ENCODE measurements around the gene MAGEB17. TPM values are rescaled to one million over a fixed set of nuclear protein-coding genes. Genes with fewer than 3 reads are reported as not detected.

The MAGEB17 gene
- 0.22 TPM for polyA plus RNA-seq (2013, experiment 1 of 2)
- polyA plus RNA-seq (2013, experiment 2 of 2), result 0.20 TPM

- H3K36me3 ChIP-seq (ENCODE audit: control insufficient read depth, insufficient read depth, low read length), result peaks cover 19% of the 10 kb centered on the region
- 86 to 92% methylated on average over 1 to 2 of the region's 5 CpGs for WGBS, 2 experiments (ENCODE audit: insufficient coverage in 2 of 2)
Measured at GRCh38 chrX:16167181-16167580, at the start of gene MAGEB17. TSS of gene MAGEB17 (plus strand) at chrX:16167481. CDS start at chrX:16170383, 2,902 bp downstream.

DNA sequence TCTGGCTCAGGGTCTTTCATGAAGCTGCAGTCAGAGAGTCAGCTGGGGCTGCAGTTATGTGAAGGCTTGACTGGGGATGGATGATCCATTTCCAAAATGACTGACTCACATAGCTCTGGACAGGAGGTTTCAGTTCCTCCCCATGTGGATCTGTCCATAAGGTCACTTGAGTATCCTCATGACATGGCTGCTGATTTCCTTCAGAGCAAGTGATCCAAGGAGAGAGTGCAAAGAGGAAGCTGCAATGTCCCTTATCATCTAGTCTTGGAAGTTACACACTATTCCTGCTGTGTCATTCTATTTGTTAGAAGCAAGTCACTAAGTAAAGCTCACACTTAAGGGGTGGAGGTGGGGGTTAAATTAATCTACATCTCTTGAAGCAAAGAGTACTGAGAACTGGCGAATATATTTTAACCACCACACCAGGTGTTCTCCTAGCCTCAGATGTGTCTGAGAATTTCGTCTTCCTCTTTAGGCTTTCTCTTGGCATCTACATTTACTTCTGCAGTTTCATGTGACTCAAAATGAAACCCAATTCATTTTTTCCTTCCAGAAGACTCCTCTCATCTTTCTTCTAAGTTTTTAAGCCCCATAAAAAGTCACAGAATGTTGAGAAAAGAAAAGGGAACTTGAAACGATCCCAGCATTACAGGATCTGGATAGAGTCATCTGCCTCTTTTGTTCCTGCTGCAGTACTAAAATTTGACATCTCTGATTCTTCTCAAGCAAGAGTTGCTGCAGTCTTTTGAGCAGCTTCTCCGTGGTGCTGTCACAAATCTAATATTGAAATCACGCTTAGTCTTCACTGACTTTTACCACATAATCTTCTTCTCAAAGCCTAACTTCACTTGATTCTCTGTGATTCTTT lies 47.7 kb upstream of the MAGEB17 start:
- Histone ChIP-seq H3K27ac (ENCODE audit: low read depth, low read length, severe bottlenecking) (no peak overlapping the region), H3K36me3 (ENCODE audit: control insufficient read depth, insufficient read depth, low read length) (no peaks in the 10 kb centered on the region), H3K4me1 (ENCODE audit: control insufficient read depth, insufficient read depth, low read length, poor library complexity, severe bottlenecking) (no peaks in the 10 kb centered on the region), H3K4me3 (ENCODE audit: extremely low read depth, insufficient read depth, low read length, poor library complexity, severe bottlenecking) (no peak overlapping the region), H3K9me3 (ENCODE audit: control insufficient read depth, low read length) (peaks cover 6% of the 10 kb centered on the region)
- 92% methylated on average over 2 of the region's 5 CpGs for WGBS, 2 experiments (ENCODE audit: insufficient coverage in 2 of 2)

More at GRCh38 chrX:16167181-16167580, at the start of gene MAGEB17:
- H3K27ac ChIP-seq (ENCODE audit: low read depth, low read length, severe bottlenecking), result no peak within 1 kb of the TSS
- H3K4me3 ChIP-seq (ENCODE audit: extremely low read depth, insufficient read depth, low read length, poor library complexity, severe bottlenecking), result no peak within 1 kb of the TSS
- H3K9me3 ChIP-seq (ENCODE audit: control insufficient read depth, low read length), result no peaks in the 10 kb centered on the region
- H3K4me1 ChIP-seq (ENCODE audit: control insufficient read depth, insufficient read depth, low read length, poor library complexity, severe bottlenecking), result peaks cover 4% of the 10 kb centered on the region

DNA sequence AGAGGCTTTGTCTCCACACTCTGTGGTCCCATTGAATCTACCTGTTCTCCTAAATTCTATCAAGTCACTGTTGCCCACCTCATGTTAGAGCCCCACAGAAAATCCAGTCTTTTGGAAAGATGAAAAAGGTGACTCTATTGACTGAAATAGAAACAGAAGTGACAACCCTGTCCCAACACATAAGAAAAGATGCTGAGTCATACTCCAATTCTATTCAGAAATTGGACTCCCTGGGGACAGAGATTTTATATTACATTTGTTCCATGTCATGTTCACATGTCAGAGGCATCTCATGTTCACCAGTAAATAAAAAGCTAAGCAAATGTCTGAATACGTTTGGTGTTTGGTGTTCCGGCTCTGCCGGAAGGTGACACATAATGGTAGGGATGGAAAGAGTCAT lies 46.9 kb upstream of the MAGEB17 start:
- Histone ChIP-seq H3K9me3 (ENCODE audit: control insufficient read depth, low read length) (peaks cover 6% of the 10 kb centered on the region), H3K36me3 (ENCODE audit: control insufficient read depth, insufficient read depth, low read length) (no peaks in the 10 kb centered on the region), H3K4me3 (ENCODE audit: extremely low read depth, insufficient read depth, low read length, poor library complexity, severe bottlenecking) (no peak overlapping the region), H3K4me1 (ENCODE audit: control insufficient read depth, insufficient read depth, low read length, poor library complexity, severe bottlenecking) (no peaks in the 10 kb centered on the region), H3K27ac (ENCODE audit: low read depth, low read length, severe bottlenecking) (no peak overlapping the region)
- WGBS, 2 experiments (ENCODE audit: insufficient coverage in 2 of 2), result 100% methylated on average over 1 of the region's 3 CpGs; no CpG with 5 or more reads in 1 of the 2 experiments

DNA sequence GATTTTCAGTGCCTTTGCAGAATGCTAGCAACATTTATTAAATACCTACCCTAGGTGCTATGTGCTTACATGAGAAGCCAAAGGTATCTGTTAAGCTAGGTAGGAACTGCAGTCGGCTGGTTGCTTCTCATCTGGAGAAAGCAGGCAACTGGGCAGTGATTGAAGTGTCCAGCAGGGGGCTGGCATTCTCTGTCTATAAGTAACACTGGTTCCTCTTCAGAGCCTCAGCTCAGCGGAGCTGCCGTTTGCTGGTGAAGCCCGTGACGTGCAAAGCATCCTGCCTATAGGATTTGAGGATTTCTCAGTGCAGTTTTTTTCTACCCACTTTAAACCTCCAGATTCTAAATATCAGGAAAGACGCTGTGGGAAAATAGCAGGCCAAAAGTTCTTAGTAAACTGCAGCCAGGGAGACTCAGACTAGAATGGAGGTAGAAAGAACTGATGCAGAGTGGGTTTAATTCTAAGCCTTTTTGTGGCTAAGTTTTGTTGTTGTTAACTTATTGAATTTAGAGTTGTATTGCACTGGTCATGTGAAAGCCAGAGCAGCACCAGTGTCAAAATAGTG lies 44.0 kb upstream of the MAGEB17 start, which contains the start of gene GRPR:
Gene GRPR (plus strand): TSS at position 344 of the 565 bp plus-strand sequence. CDS start 389 bp downstream, outside the sequence.
- H3K4me1 ChIP-seq (ENCODE audit: control insufficient read depth, insufficient read depth, low read length, poor library complexity, severe bottlenecking), result no peaks in the 10 kb centered on the region
- H3K9me3 ChIP-seq (ENCODE audit: control insufficient read depth, low read length), result no peaks in the 10 kb centered on the region
- no peak within 1 kb of the TSS for H3K4me3 ChIP-seq (ENCODE audit: extremely low read depth, insufficient read depth, low read length, poor library complexity, severe bottlenecking)
- WGBS, 2 experiments (ENCODE audit: insufficient coverage in 2 of 2), result 14 to 20% methylated on average over 1 of the region's 6 CpGs
- no peaks in the 10 kb centered on the region for H3K36me3 ChIP-seq (ENCODE audit: control insufficient read depth, insufficient read depth, low read length)
- H3K27ac ChIP-seq (ENCODE audit: low read depth, low read length, severe bottlenecking), result no peak within 1 kb of the TSS

GRCh38 chrX:16124201-16124600 lies 43.1 kb upstream of the MAGEB17 start:
- H3K36me3 ChIP-seq (ENCODE audit: control insufficient read depth, insufficient read depth, low read length), result no peaks in the 10 kb centered on the region
- WGBS, 2 experiments (ENCODE audit: insufficient coverage in 2 of 2), result 77 to 100% methylated on average over 1 to 5 of the region's 7 CpGs
- no peaks in the 10 kb centered on the region for H3K4me1 ChIP-seq (ENCODE audit: control insufficient read depth, insufficient read depth, low read length, poor library complexity, severe bottlenecking)
- no peaks in the 10 kb centered on the region for H3K9me3 ChIP-seq (ENCODE audit: control insufficient read depth, low read length)
- no peak overlapping the region for H3K4me3 ChIP-seq (ENCODE audit: extremely low read depth, insufficient read depth, low read length, poor library complexity, severe bottlenecking)
- no peak overlapping the region for H3K27ac ChIP-seq (ENCODE audit: low read depth, low read length, severe bottlenecking)

- H3K36me3 ChIP-seq (ENCODE audit: control insufficient read depth, insufficient read depth, low read length), result no peaks in the 10 kb centered on the region
- no peaks in the 10 kb centered on the region for H3K9me3 ChIP-seq (ENCODE audit: control insufficient read depth, low read length)
- peak overlapping the region; percentile 8 for H3K4me3 ChIP-seq (ENCODE audit: extremely low read depth, insufficient read depth, low read length, poor library complexity, severe bottlenecking)
- no peak overlapping the region for H3K27ac ChIP-seq (ENCODE audit: low read depth, low read length, severe bottlenecking)
- WGBS, 2 experiments (ENCODE audit: insufficient coverage in 2 of 2), result 76% methylated on average over 2 of the region's 5 CpGs; no CpG with 5 or more reads in 1 of the 2 experiments
- H3K4me1 ChIP-seq (ENCODE audit: control insufficient read depth, insufficient read depth, low read length, poor library complexity, severe bottlenecking), result no peaks in the 10 kb centered on the region
Measured at GRCh38 chrX:16125520-16126149, 41.6 kb upstream of the MAGEB17 start.

DNA sequence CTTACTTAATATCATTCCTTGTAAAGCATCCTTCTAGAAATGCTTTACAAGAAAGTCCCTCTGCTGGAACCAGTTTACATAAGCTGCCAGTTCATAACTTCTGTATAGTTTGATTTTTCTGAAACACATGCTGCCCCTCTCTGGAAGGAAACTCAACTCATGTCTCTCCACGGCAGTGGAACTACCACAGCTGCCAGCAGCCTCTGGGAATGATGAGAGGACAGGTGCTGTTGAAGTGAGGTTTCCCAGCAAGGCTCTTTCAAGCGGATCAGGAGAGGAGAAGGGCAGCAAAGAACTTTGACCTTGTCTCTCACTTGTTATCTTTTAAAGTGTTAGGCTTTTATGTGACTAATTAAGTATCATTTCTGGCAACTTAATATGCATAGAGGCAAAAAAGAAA lies 36.6 kb upstream of the MAGEB17 start:
- H3K9me3 ChIP-seq (ENCODE audit: control insufficient read depth, low read length), result no peaks in the 10 kb centered on the region
- WGBS, 2 experiments (ENCODE audit: insufficient coverage in 2 of 2), result no CpG with 5 or more reads among the region's 2 CpGs

DNA sequence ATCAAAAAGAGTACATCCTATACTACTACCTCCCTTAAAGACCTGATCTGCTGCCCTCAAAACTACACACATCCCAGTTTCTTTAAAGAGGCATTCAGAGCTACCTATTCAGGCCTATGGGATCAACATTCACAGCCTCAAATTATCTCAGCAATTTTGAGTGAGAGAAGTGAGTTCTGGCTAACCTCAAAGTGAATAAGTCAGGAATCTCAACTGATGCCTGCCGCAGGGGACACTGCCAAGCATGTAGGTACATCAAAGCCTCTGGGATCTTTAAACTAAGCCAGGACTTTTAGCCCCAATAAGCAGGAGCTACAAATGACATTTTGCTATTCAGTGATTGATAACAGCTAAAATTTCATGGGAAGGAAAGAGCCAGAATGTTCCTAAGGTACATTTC lies 32.3 kb upstream of the MAGEB17 start:
- no peaks in the 10 kb centered on the region for H3K36me3 ChIP-seq (ENCODE audit: control insufficient read depth, insufficient read depth, low read length)
- H3K27ac ChIP-seq (ENCODE audit: low read depth, low read length, severe bottlenecking), result peak overlapping the region; percentile 49
- no peaks in the 10 kb centered on the region for H3K9me3 ChIP-seq (ENCODE audit: control insufficient read depth, low read length)
- no CpG with 5 or more reads among the region's 1 CpG for whole genome bisulfite sequencing, 2 experiments (ENCODE audit: insufficient coverage in 2 of 2)
- H3K4me1 ChIP-seq (ENCODE audit: control insufficient read depth, insufficient read depth, low read length, poor library complexity, severe bottlenecking), result no peaks in the 10 kb centered on the region
- H3K4me3 ChIP-seq (ENCODE audit: extremely low read depth, insufficient read depth, low read length, poor library complexity, severe bottlenecking), result no peak overlapping the region

More for the DNA sequence above, 36.6 kb upstream of the MAGEB17 start:
- Histone ChIP-seq H3K4me3 (ENCODE audit: extremely low read depth, insufficient read depth, low read length, poor library complexity, severe bottlenecking) (no peak overlapping the region), H3K27ac (ENCODE audit: low read depth, low read length, severe bottlenecking) (no peak overlapping the region), H3K36me3 (ENCODE audit: control insufficient read depth, insufficient read depth, low read length) (no peaks in the 10 kb centered on the region), H3K4me1 (ENCODE audit: control insufficient read depth, insufficient read depth, low read length, poor library complexity, severe bottlenecking) (no peaks in the 10 kb centered on the region)

DNA sequence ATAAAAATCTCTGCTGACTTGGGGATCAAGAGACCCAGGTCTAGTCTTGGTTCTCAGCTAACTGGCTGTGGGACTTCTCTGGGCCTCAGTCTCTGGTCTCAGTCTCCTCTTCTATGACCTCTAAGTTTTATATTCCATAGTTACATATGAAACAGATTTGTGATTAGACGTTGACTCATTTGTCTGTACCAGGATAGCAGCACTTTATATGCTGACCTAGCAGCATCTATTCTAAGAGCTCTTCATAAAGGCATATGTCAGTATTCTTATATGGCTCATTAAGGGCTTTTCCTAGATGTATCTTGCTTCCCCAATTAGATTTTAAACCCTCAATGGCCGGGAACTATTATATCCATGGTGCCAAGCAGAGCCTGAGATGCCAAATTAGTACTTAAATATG lies 31.2 kb upstream of the MAGEB17 start:
- Histone ChIP-seq H3K9me3 (ENCODE audit: control insufficient read depth, low read length) (no peaks in the 10 kb centered on the region), H3K36me3 (ENCODE audit: control insufficient read depth, insufficient read depth, low read length) (no peaks in the 10 kb centered on the region), H3K4me1 (ENCODE audit: control insufficient read depth, insufficient read depth, low read length, poor library complexity, severe bottlenecking) (no peaks in the 10 kb centered on the region), H3K27ac (ENCODE audit: low read depth, low read length, severe bottlenecking) (no peak overlapping the region), H3K4me3 (ENCODE audit: extremely low read depth, insufficient read depth, low read length, poor library complexity, severe bottlenecking) (no peak overlapping the region)
- WGBS, 2 experiments (ENCODE audit: insufficient coverage in 2 of 2), result no CpG with 5 or more reads among the region's 2 CpGs

DNA sequence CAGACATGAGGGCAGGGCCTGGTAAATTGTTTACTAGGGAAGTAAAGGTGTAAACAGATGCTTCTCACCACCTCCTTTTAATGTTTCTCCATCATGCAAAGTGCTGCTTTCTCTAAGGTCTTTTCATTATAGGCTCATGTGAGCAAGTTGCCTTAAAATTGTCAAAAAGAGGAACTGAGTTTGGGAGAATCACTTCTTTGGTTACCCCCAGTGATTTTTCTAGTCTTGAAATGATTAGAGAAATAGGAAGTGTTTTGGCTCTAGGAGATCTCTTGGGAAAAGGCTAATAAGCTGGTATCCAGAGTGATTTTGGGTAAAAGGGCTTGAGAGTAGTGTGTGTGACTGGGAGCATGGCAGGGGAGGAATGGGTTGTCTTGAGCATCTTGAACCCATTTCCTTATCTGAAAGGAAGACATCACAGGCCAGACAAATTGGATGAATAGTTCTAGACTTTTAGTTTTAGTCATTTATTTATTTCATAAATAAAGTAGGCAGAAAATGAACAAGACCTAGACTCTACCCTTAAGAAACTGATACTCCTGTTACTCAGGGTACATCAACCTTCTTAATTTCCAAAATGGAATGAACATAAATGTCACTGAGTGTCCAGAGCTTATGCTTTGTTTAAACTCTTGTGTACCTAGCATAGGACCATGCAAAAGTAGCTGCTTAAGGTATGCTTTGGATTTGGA lies 29.7 kb upstream of the MAGEB17 start:
- no peak overlapping the region for H3K4me3 ChIP-seq (ENCODE audit: extremely low read depth, insufficient read depth, low read length, poor library complexity, severe bottlenecking)
- no peak overlapping the region for H3K27ac ChIP-seq (ENCODE audit: low read depth, low read length, severe bottlenecking)
- no peaks in the 10 kb centered on the region for H3K36me3 ChIP-seq (ENCODE audit: control insufficient read depth, insufficient read depth, low read length)
- no peaks in the 10 kb centered on the region for H3K9me3 ChIP-seq (ENCODE audit: control insufficient read depth, low read length)
- H3K4me1 ChIP-seq (ENCODE audit: control insufficient read depth, insufficient read depth, low read length, poor library complexity, severe bottlenecking), result no peaks in the 10 kb centered on the region

Data from mesodermal cell (in vitro differentiated cells).